Esophagus (tissue), 2 donors: Measurements from ENCODE around the gene ARFGAP3. TPM values are rescaled to one million over a fixed set of nuclear protein-coding genes. Genes with fewer than 3 reads are reported as not detected.

Source experiments
- H3K27ac ChIP-seq, 2 donors: one replicate each; pipeline ENCODE4 v1.5.1; 2013; ENCODE audit warnings: low read depth in 2 of 2, mild to moderate bottlenecking in 2 of 2, inconsistent platforms in 1 of 2, low read length in 1 of 2, moderate library complexity in 1 of 2
- H3K27me3 ChIP-seq, 2 donors: one replicate each; pipeline ENCODE4 v1.6.1; 2013; ENCODE audit warnings: low read length in 2 of 2, control low read depth in 1 of 2, mild to moderate bottlenecking in 1 of 2; ENCODE audit not compliant: insufficient read depth in 2 of 2, control insufficient read depth in 1 of 2
- H3K36me3 ChIP-seq, 2 donors: one replicate each; pipeline ENCODE4 v1.6.1; 2013; ENCODE audit warnings: low read length in 1 of 2; ENCODE audit not compliant: control insufficient read depth in 2 of 2, insufficient read depth in 2 of 2
- H3K4me1 ChIP-seq, 2 donors: one replicate each; pipeline ENCODE4 v1.6.1; 2013; ENCODE audit warnings: low read length in 1 of 2; ENCODE audit not compliant: control insufficient read depth in 2 of 2, insufficient read depth in 2 of 2
- H3K4me3 ChIP-seq, 2 donors: one replicate each; pipeline ENCODE4 v1.5.1; 2013; ENCODE audit warnings: low read length in 2 of 2, mild to moderate bottlenecking in 2 of 2, low read depth in 1 of 2, moderate library complexity in 1 of 2
- H3K9me3 ChIP-seq, 2 donors: one replicate each; pipeline ENCODE4 v1.6.1; 2013; ENCODE audit warnings: mild to moderate bottlenecking in 2 of 2, low read depth in 1 of 2, low read length in 1 of 2, moderate library complexity in 1 of 2; ENCODE audit not compliant: control insufficient read depth in 2 of 2, insufficient read depth in 1 of 2
- WGBS, 2 donors: extraction: QIAGEN DNeasy Blood & Tissue Kit; methylation state at CpG; one replicate each; pipeline ENCODE4 v1.1.7; 2013; 5-methylcytosine and 5-hydroxymethylcytosine counted together
- polyA plus RNA-seq, 2 donors: library from polyadenylated mRNA; stranded (reverse); fragments of 200-250 nt; gene quantifications; one replicate each; pipeline ENCODE4 v1.2.3, GENCODE V29; 2013
- donor health status: healthy with polysubstance abuse.
- donor health status: Bipolar disorder and iron deficiency.

The ARFGAP3 gene
- polyA plus RNA-seq, 2 donors, result 12.4 to 13.5 TPM

GRCh38 chr22:42833104-42833503 lies 24.0 kb downstream of the ARFGAP3 start:
- H3K36me3 ChIP-seq, result peaks cover 3 to 8% of the 10 kb centered on the region in 2 donors
- no peak overlapping the region for H3K27ac ChIP-seq
- H3K9me3 ChIP-seq, result no peaks in the 10 kb centered on the region
- no peaks in the 10 kb centered on the region for H3K27me3 ChIP-seq
- H3K4me3 ChIP-seq, result no peak overlapping the region
- no peaks in the 10 kb centered on the region for H3K4me1 ChIP-seq

- no peaks in the 10 kb centered on the region for H3K4me1 ChIP-seq
Measured at GRCh38 chr22:42831712-42832111, 25.4 kb downstream of the ARFGAP3 start.

GRCh38 chr22:42830161-42830560 lies 26.9 kb downstream of the ARFGAP3 start:
- peaks cover 3 to 8% of the 10 kb centered on the region in 2 donors for H3K36me3 ChIP-seq
- no peaks in the 10 kb centered on the region for H3K4me1 ChIP-seq
- no peak overlapping the region for H3K27ac ChIP-seq
- H3K4me3 ChIP-seq, result no peak overlapping the region
- no peaks in the 10 kb centered on the region for H3K27me3 ChIP-seq
- H3K9me3 ChIP-seq, result no peaks in the 10 kb centered on the region
- 90 to 97% methylated on average over 5 of the region's 5 CpGs for WGBS, 2 donors

More at GRCh38 chr22:42831712-42832111, 25.4 kb downstream of the ARFGAP3 start:
- Histone ChIP-seq H3K36me3 (peaks cover 3 to 8% of the 10 kb centered on the region in 2 donors), H3K9me3 (no peaks in the 10 kb centered on the region), H3K27ac (no peak overlapping the region), H3K27me3 (no peaks in the 10 kb centered on the region), H3K4me3 (no peak overlapping the region)
- 85 to 89% methylated on average over 4 of the region's 4 CpGs for WGBS, 2 donors

- Histone ChIP-seq H3K9me3 (no peaks in the 10 kb centered on the region), H3K4me3 (no peak overlapping the region), H3K36me3 (peaks cover 3 to 8% of the 10 kb centered on the region in 2 donors), H3K27me3 (no peaks in the 10 kb centered on the region), H3K4me1 (no peaks in the 10 kb centered on the region), H3K27ac (no peak overlapping the region)
- WGBS, 2 donors, result 66 to 68% methylated on average over 3 of the region's 3 CpGs
Measured at GRCh38 chr22:42829302-42829701, 27.8 kb downstream of the ARFGAP3 start.

GRCh38 chr22:42825796-42826195 lies 31.3 kb downstream of the ARFGAP3 start:
- Histone ChIP-seq H3K27me3 (no peaks in the 10 kb centered on the region), H3K4me1 (no peaks in the 10 kb centered on the region), H3K9me3 (no peaks in the 10 kb centered on the region), H3K36me3 (peaks cover 0 to 7% of the 10 kb centered on the region in 2 donors), H3K27ac (no peak overlapping the region), H3K4me3 (no peak overlapping the region)
- WGBS, 2 donors, result 77% methylated on average over 3 of the region's 3 CpGs

- no peak overlapping the region for H3K27ac ChIP-seq
- no peaks in the 10 kb centered on the region for H3K9me3 ChIP-seq
- H3K27me3 ChIP-seq, result no peaks in the 10 kb centered on the region
- no peaks in the 10 kb centered on the region for H3K4me1 ChIP-seq
- H3K36me3 ChIP-seq, result peaks cover 0 to 4% of the 10 kb centered on the region in 2 donors
- WGBS, 2 donors, result 97 to 99% methylated on average over 3 of the region's 3 CpGs
- no peak overlapping the region for H3K4me3 ChIP-seq
Measured at GRCh38 chr22:42821386-42821785, 35.7 kb downstream of the ARFGAP3 start.

- Histone ChIP-seq H3K27ac (peak overlapping the region in 1 of 2 donors; percentile 42), H3K4me1 (no peaks in the 10 kb centered on the region), H3K9me3 (no peaks in the 10 kb centered on the region), H3K4me3 (no peak overlapping the region), H3K36me3 (peaks cover 3 to 4% of the 10 kb centered on the region in 2 donors), H3K27me3 (no peaks in the 10 kb centered on the region)
- WGBS, 2 donors, result 44 to 54% methylated on average over 9 of the region's 9 CpGs
Measured at GRCh38 chr22:42820045-42820763, 36.9 kb downstream of the ARFGAP3 start.

GRCh38 chr22:42819412-42820044 lies 37.5 kb downstream of the ARFGAP3 start:
- Histone ChIP-seq H3K27me3 (no peaks in the 10 kb centered on the region), H3K4me3 (no peak overlapping the region), H3K27ac (no peak overlapping the region), H3K4me1 (no peaks in the 10 kb centered on the region), H3K9me3 (no peaks in the 10 kb centered on the region), H3K36me3 (peaks cover 3 to 4% of the 10 kb centered on the region in 2 donors)
- 73 to 75% methylated on average over 9 of the region's 9 CpGs for WGBS, 2 donors

- peaks cover 6 to 7% of the 10 kb centered on the region in 2 donors for H3K36me3 ChIP-seq
- 73 to 79% methylated on average over 3 of the region's 3 CpGs for WGBS, 2 donors
- no peak overlapping the region for H3K27ac ChIP-seq
- no peaks in the 10 kb centered on the region for H3K9me3 ChIP-seq
- H3K27me3 ChIP-seq, result no peaks in the 10 kb centered on the region
- H3K4me3 ChIP-seq, result no peak overlapping the region
- no peaks in the 10 kb centered on the region for H3K4me1 ChIP-seq
Measured at GRCh38 chr22:42817556-42817955, 39.5 kb downstream of the ARFGAP3 start.

GRCh38 chr22:42816336-42816735 lies 40.7 kb downstream of the ARFGAP3 start:
- 49 to 66% methylated on average over 3 of the region's 3 CpGs for WGBS, 2 donors
- Histone ChIP-seq H3K27ac (no peak overlapping the region), H3K4me3 (no peak overlapping the region), H3K27me3 (no peaks in the 10 kb centered on the region), H3K4me1 (no peaks in the 10 kb centered on the region), H3K9me3 (no peaks in the 10 kb centered on the region), H3K36me3 (peaks cover 4 to 7% of the 10 kb centered on the region in 2 donors)
